HG02970 (cell line): Measurements from ENCODE around the gene BCL6.

Experiments
- ATAC-seq: cut with Tn5 transposase; IDR thresholded peaks from one replicate; pipeline ENCODE4 v1.9.1; 2021; ENCODE audit warnings: mild to moderate bottlenecking, moderate library complexity, moderate number of reproducible peaks; ENCODE audit not compliant: unreplicated experiment, low FRiP score

The BCL6 gene

GRCh38 chr3:187721055-187721454 lies 24.2 kb downstream of the BCL6 start:
- ATAC-seq, result no peak

DNA sequence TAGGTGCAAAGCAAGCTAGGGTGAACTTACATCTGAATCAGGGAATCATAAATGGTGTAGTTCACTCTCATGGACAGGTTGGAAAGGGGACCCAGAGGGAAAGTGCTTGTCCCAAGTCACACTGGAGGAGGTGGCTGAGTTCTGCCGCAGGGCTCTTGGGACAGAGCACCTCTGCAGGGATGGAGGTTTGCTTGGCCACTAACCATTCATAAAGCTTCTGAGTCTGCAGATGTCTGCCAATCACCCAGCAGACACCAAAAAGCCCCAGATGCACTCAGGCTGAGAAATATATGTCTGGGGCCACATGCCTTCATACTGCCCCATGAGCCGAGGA lies 25.0 kb downstream of the BCL6 start:
- ATAC-seq, result no peak

DNA sequence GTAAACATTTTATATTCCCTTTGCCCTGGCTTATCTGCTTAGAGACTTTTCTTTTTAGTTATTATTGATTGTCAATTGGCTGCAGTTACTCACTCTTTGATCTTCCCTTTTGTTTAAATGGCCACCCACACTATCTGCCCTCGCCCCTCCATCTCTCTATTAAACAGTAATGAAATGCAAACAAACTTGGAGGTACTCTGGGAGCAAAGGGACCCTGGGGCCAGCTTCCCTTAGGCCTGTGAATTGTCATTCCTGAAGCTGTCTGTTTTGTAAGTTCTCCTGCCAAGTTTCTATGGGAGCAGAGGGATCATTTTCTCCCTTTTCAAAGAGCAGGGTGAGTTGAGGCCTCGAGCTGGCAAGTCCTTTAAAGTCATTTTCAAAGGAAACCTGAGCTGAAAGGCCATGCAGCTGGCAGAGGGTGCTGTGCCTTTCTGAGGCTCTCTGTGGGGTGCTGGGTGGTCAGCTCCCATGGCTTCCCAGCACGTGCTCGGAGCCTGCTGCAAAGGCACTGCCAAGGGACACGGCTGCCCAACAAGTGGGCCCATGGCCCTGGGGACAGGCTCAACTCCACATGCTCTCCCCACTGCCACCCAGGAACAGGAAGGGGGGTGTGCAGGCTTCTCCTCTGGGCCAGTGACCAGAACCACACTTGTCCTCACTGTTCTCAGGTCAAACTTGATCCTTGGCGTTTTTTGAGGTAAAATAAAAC lies 25.5 kb downstream of the BCL6 start:
- ATAC-seq, result no peak

GRCh38 chr3:187718802-187719201 lies 26.5 kb downstream of the BCL6 start:
- no peak for ATAC-seq

DNA sequence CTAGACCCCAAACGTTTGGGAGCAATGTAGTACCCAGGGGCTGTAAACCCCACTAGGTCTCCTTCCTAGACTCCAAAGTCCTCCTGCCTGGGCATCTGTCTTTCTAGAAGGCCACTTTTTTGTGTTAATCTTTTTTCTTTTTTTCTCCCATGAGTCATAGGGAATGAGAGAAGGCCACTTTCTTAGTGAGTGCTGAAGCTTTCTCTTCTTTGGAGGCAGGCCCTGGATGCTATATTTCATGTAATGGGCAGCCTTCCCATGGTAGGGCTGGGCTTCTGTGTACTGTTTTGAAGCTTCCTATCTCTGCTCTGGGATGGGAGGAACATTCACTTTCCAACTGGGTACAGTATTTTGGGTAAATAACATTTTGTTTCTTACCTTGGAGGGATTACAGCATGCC lies 27.7 kb downstream of the BCL6 start:
- ATAC-seq, result no peak

DNA sequence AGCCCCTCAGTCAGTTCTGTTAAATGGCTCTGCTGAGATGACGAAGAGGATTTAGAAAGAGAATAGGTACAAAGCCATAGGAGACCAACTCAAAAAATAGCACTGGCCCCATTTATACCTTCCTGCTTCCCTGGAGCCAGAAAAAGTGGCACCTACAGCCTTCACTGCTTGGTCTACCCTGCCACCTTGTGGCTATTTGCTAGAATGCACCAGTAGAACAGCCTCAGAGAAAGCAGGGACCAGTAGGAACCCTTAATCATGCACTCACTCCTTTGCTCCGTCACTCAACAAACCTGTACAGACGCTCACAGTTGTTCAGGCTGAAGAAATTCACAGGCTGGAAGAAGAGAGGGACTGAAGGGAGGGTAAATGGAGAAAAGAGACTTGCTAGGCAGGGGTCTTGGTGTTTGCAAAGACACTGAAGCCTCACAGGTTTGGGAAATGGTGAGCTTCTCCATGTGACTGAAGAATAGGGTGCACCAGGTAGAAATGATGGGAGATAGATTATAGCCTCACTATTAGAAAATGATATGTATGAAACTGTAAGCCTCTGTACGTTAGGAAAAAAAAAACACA lies 30.8 kb downstream of the BCL6 start:
- peak; percentile 73 for ATAC-seq

GRCh38 chr3:187713504-187713903 lies 31.8 kb downstream of the BCL6 start:
- ATAC-seq, result no peak

- no peak for ATAC-seq
These were observed 36.1 kb downstream of the BCL6 start for GRCh38 chr3:187709155-187709554.

- no peak for ATAC-seq
These were observed 36.6 kb downstream of the BCL6 start for GRCh38 chr3:187708696-187709095.

DNA sequence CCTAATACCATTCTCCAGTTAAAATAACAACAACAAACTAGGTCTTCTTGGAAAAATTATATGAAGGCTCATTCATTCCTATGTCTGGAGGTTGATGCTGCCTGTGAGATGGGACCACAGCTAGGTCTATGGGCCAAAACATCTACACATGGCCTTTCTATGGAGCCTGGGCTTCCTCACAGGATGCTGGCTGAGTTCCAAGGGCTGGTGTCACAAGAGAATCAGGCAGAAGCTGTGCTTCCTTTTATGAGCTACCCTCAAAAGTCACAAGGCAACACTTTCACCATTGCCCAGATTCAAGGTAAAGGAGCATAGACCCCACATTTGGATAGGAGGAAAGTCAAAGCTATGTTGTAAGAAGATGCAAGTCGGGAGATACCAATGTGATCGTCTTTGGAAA lies 38.3 kb downstream of the BCL6 start:
- no peak for ATAC-seq

DNA sequence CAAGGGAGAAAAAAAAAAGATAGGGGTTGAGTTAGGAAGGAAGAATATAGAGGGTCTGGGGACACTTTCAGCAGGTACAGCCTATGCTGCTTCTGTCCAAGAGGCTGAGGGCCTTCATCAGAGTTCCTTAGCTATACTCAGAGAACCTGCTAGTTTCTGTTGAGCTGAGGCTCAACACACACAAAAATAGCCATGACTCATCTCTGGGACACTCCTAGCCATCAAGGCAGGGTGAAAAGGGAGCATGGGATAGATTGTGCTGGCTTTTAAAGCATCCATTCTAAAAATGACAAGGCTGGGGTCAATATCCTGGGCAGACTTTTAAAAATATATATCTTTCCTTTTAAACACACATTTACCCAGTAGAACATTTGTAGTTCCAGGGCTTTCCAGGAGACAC lies 40.1 kb downstream of the BCL6 start:
- ATAC-seq, result no peak

DNA sequence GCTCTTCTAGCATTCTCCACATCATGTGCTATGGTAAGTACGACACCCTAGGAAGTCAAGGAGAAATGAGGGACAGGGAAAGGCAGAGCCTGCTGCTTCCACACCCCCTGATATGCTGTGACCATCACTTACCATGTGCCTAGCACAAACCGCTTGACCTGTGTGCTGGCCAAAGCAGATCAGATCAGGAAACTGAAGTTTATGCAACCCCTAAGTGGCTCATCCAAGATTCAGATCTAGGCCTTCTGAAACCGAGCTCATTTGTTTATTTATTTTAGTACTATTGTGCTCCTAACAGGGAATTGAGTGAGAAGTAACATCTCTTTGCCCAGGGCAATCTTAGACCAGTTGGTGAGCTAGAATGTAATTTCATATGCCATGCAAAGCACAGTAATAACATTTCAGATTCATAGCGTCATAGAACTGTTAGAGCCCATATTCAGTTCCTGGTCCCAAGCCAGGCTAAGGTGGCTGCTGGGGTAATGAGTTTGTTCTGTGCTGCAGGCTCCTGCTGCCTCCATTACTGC lies 42.7 kb downstream of the BCL6 start, which contains the start of gene RTP2:
RTP2 (minus strand) TSS at position 51 of the 527 bp plus-strand sequence. CDS start 429 bp downstream, outside the sequence.
- ATAC-seq, result no peak

DNA sequence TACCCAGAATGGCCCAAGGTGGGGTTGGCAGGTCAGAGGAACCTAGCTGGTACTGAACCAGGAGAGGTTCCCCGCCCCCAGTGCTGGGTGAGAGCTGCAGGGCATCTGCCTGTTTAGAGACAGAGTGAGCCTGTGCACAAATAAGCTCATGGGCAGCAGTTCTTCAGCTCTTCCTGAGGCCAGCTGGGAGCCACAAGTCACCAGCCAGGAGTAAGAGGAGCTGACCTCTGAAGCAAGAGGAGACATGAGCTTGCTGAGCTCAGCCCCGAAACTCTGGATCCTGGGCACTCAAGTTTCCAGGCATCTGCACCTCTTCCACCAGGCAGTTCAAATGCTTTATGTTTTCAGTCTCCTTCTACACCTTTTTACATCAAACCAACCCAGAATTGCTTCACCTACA lies 45.0 kb downstream of the BCL6 start:
- ATAC-seq, result no peak

- ATAC-seq, result no peak
These were observed 46.5 kb downstream of the BCL6 start for GRCh38 chr3:187698499-187699399.

- ATAC-seq, result no peak
These were observed 49.2 kb downstream of the BCL6 start for GRCh38 chr3:187696021-187696420.

DNA sequence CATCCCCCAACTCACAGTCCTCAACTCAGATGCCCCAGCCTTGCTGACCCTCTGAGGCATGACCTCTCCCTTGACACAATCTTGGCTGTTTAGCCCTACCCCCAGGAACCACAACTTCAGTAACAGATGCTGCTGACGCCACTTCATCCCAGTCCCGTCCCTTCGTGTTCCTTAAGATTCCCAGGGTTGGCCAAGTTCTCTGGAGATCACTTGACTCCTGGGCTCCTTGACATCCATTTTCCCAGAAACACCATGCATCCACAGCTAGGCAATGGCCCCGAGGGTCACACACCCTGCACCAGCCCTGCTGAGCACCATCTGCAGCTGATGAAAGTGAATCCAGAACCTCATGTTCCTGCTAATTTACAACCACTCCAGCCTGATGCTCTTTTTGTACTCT lies 49.8 kb downstream of the BCL6 start:
- no peak for ATAC-seq

GRCh38 chr3:187694801-187695200 lies 50.5 kb downstream of the BCL6 start:
- no peak for ATAC-seq

DNA sequence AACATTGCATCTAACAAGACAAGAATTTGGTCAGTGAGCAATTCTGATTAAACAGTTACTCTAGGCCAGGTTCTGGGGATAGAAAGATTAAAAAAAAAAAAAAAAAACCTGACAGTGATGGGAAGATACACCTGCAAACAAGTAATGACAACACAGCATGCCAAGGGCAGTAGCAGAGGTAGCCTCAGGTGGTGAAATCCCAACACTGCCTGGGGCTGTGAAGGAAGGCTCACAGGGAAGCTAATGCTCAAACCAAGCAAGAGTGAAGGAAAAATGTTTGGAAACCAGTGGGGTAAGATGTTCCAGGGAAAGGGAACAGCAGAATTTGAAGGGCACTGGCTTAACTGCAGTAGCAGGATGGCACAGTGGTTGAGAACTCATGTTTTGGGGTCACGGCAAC lies 51.8 kb downstream of the BCL6 start:
- ATAC-seq, result no peak

DNA sequence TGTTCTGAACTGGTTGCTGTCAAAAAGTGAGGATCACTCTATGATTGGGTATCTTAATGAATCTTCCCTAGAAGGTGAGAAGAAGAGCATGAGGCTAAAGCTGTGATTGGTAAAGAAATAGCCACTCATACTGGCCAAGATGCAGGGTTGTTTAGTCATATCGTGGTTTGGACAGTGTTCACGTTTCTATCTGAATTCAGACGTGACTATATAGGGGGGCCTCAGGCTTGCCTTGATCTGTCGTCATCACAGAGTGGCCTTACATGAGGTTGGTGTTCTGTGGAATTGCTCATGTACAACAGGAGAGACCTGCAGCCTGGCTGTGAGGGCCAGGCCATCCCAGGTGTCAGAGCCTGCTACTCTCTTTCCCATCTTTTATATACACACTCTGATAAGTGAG lies 55.3 kb downstream of the BCL6 start:
- no peak for ATAC-seq

DNA sequence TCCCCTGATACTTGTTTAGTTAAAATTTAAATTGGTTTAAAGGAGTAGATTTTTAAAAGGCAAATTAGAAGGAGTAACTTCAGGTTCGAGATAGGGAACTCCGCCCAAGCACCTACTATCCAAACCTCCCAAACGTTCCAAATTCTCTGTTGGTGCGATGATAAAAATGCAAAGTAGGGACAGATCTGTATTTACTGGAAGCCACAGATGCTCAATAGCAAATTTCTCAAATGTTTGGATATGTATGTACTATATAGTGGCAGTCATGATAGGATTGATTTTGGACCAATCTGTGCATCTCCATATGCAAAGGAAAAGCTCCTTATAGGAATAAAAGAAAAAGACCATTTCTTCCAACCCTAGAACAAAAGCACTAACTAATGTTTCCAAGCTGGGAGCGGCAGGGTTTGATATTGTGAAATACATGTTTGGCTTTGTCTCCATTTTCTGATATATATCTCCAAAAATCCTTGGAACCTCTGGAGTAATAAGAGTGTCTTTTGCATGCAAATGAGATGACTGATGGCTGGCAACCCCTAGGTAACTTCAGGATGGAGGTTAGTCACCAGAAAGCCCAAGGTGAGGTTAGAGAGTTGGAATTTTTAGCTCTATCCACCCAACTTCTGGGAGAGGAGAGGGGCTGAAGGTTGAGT lies 58.5 kb downstream of the BCL6 start:
- no peak for ATAC-seq

GRCh38 chr3:187685948-187686347 lies 59.3 kb downstream of the BCL6 start:
- ATAC-seq, result no peak
